ENCODE results near the gene SNX24. TPM values are rescaled to one million over a fixed set of nuclear protein-coding genes. Genes with fewer than 3 reads are reported as not detected.

Gene SNX24
- total RNA-seq, 1 donor from 2014 or later: 16.0 TPM

DNA sequence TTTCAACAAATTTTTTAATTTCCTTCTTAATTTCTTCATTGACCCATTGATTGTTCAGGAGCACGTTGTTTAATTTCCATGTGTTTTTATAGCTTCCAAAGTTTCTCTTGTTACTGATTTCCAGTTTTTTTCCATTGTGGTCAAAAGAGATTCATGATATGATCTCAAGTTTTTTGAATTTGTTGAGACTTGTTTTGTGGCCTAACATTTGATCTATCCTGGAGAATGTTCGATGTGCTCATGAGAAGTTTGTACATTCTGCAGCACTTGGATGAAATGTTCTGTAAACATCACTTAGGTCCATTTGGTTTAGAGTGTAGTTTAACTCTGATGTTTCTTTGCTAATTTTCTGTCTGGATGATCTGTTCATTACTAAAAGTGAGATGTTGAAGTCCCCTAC, 205.8 kb downstream of the SNX24 start:
- Histone ChIP-seq H3K4me1 (peaks cover 3% of the 10 kb centered on the region), H3K27me3 (ENCODE audit: low read depth) (no peaks in the 10 kb centered on the region), H3K4me3 (no peak overlapping the region), H3K27ac (replicated peaks) (no peak overlapping the region), H3K9me3 (replicated peaks) (peaks cover 25% of the 10 kb centered on the region), H3K36me3 (peaks cover 12% of the 10 kb centered on the region)
- no peak for DNase-seq
- intact Hi-C loops (cut with micrococcal nuclease): no loop called here
- TF ChIP-seq, protein P1, sequence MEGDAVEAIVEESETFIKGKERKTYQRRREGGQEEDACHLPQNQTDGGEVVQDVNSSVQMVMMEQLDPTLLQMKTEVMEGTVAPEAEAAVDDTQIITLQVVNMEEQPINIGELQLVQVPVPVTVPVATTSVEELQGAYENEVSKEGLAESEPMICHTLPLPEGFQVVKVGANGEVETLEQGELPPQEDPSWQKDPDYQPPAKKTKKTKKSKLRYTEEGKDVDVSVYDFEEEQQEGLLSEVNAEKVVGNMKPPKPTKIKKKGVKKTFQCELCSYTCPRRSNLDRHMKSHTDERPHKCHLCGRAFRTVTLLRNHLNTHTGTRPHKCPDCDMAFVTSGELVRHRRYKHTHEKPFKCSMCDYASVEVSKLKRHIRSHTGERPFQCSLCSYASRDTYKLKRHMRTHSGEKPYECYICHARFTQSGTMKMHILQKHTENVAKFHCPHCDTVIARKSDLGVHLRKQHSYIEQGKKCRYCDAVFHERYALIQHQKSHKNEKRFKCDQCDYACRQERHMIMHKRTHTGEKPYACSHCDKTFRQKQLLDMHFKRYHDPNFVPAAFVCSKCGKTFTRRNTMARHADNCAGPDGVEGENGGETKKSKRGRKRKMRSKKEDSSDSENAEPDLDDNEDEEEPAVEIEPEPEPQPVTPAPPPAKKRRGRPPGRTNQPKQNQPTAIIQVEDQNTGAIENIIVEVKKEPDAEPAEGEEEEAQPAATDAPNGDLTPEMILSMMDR (IDR thresholded peaks at IDR 0.05; ENCODE audit: borderline replicate concordance): no peak

Other genes starting within 250 kb of the SNX24 start
- gene SNX2, start 70.5 kb upstream of the SNX24 start, total RNA-seq: 37.0 TPM
- gene PPIC, start 191.1 kb downstream of the SNX24 start, total RNA-seq: 47.5 TPM
- gene PRDM6, start 243.6 kb downstream of the SNX24 start, total RNA-seq: 0.47 TPM

All from left ventricle myocardium inferior (tissue), 1 donor.